H9 (cell line): ENCODE data around the gene ZNF215. TPM values are rescaled to one million over a fixed set of nuclear protein-coding genes. Genes with fewer than 3 reads are reported as not detected.

ENCODE experiments used
- DNase-seq: peaks from one replicate; pipeline ENCODE4 v3.0.0-alpha.2; 2017
- H2AFZ ChIP-seq: one replicate; pipeline ENCODE4 v1.6.1; 2013; ENCODE audit warnings: mild to moderate bottlenecking, low read length, control low read depth, moderate library complexity
- H2AK5ac ChIP-seq: 2 replicates; pipeline ENCODE4 v1.6.1; 2013; ENCODE audit warnings: low read length, control low read depth, mixed read lengths; ENCODE audit not compliant: insufficient read length
- H2BK120ac ChIP-seq: one replicate; pipeline ENCODE4 v1.6.1; 2013; ENCODE audit warnings: low read depth, mild to moderate bottlenecking, low read length, control low read depth, inconsistent platforms; ENCODE audit not compliant: poor library complexity, severe bottlenecking
- H2BK12ac ChIP-seq: 2 replicates; pipeline ENCODE4 v1.6.1; 2013; ENCODE audit warnings: low read length, control low read depth, mixed read lengths, low read depth; ENCODE audit not compliant: insufficient read length
- H2BK15ac ChIP-seq: 2 replicates; pipeline ENCODE4 v1.6.1; 2013; ENCODE audit warnings: low read depth, low read length, control low read depth
- H2BK20ac ChIP-seq: one replicate; pipeline ENCODE4 v1.6.1; 2013; ENCODE audit warnings: low read depth, mild to moderate bottlenecking, low read length, control low read depth, inconsistent platforms; ENCODE audit not compliant: poor library complexity, severe bottlenecking
- H2BK5ac ChIP-seq: 2 replicates; pipeline ENCODE4 v1.6.1; 2013; ENCODE audit warnings: low read length, control low read depth, mixed read lengths; ENCODE audit not compliant: insufficient read length
- H3K14ac ChIP-seq: 2 replicates; pipeline ENCODE4 v1.6.1; 2013; ENCODE audit warnings: low read length, control low read depth; ENCODE audit not compliant: insufficient read depth
- H3K18ac ChIP-seq: 2 replicates; pipeline ENCODE4 v1.6.1; 2013; ENCODE audit warnings: low read depth, mild to moderate bottlenecking, mixed read lengths, low read length, control low read depth; ENCODE audit not compliant: insufficient read length
- H3K23ac ChIP-seq: 2 replicates; pipeline ENCODE4 v1.6.1; 2013; ENCODE audit warnings: low read length, control low read depth, mixed read lengths, low read depth; ENCODE audit not compliant: insufficient read length
- H3K23me2 ChIP-seq: 2 replicates; pipeline ENCODE4 v1.6.1; 2013; ENCODE audit warnings: low read depth, mild to moderate bottlenecking, mixed read lengths, low read length, control low read depth; ENCODE audit not compliant: insufficient read length, poor library complexity, severe bottlenecking
- H3K27ac ChIP-seq: 2 replicates; pipeline ENCODE4 v1.5.1; 2013; ENCODE audit warnings: low read length, control low read depth, mixed read lengths, low read depth; ENCODE audit not compliant: insufficient read length
- H3K27me3 ChIP-seq: 2 replicates; pipeline ENCODE4 v1.6.1; 2013; ENCODE audit warnings: low read length, control low read depth, inconsistent platforms; ENCODE audit not compliant: insufficient read depth
- H3K4ac ChIP-seq: 2 replicates; pipeline ENCODE4 v1.6.1; 2013; ENCODE audit warnings: low read depth, mild to moderate bottlenecking, control low read depth, inconsistent platforms, low read length, moderate library complexity
- H3K4me1 ChIP-seq: 2 replicates; pipeline ENCODE4 v1.6.1; 2013; ENCODE audit warnings: low read length, control low read depth, inconsistent platforms; ENCODE audit not compliant: insufficient read depth
- H3K4me2 ChIP-seq: 2 replicates; pipeline ENCODE4 v1.6.1; 2013; ENCODE audit warnings: low read length, control low read depth, mixed read lengths; ENCODE audit not compliant: insufficient read length, insufficient read depth
- H3K56ac ChIP-seq: 2 replicates; pipeline ENCODE4 v1.6.1; 2013; ENCODE audit warnings: low read depth, mild to moderate bottlenecking, mixed read lengths, low read length, control low read depth; ENCODE audit not compliant: insufficient read length
- H3K79me1 ChIP-seq: 2 replicates; pipeline ENCODE4 v1.6.1; 2013; ENCODE audit warnings: low read depth, mild to moderate bottlenecking, moderate library complexity, low read length, control low read depth, inconsistent platforms; ENCODE audit not compliant: insufficient read depth, poor library complexity, severe bottlenecking
- H3K79me2 ChIP-seq: 2 replicates; pipeline ENCODE4 v1.6.1; 2013; ENCODE audit warnings: low read length, control low read depth, inconsistent platforms; ENCODE audit not compliant: insufficient read depth
- H3K9ac ChIP-seq: 2 replicates; pipeline ENCODE4 v1.6.1; 2013; ENCODE audit warnings: low read length, control low read depth, mixed read lengths; ENCODE audit not compliant: insufficient read length; ENCODE audit errors: extremely low read depth
- H3K9me3 ChIP-seq: one replicate; pipeline ENCODE4 v1.6.1; 2013; ENCODE audit warnings: low read depth, low read length, inconsistent platforms; ENCODE audit not compliant: control insufficient read depth
- H3T11ph ChIP-seq: one replicate; pipeline ENCODE4 v1.6.1; 2013; ENCODE audit warnings: mild to moderate bottlenecking, low read length, control low read depth, inconsistent platforms
- H4K20me1 ChIP-seq: one replicate; pipeline ENCODE4 v1.6.1; 2013; ENCODE audit not compliant: control insufficient read depth, insufficient read length, insufficient read depth
- H4K5ac ChIP-seq: 2 replicates; pipeline ENCODE4 v1.6.1; 2013; ENCODE audit warnings: low read depth, mild to moderate bottlenecking, mixed read lengths, low read length, control low read depth; ENCODE audit not compliant: insufficient read length
- H4K8ac ChIP-seq: replicated peaks from 2 replicates; pipeline ENCODE4 v1.6.1; 2013; ENCODE audit warnings: low read length, control low read depth, mixed read lengths, low read depth; ENCODE audit not compliant: insufficient read length
- H4K91ac ChIP-seq: 2 replicates; pipeline ENCODE4 v1.6.1; 2013; ENCODE audit warnings: low read depth, mild to moderate bottlenecking, moderate library complexity, mixed read lengths, low read length, control low read depth; ENCODE audit not compliant: insufficient read length
- H3K27ac Mint-ChIP-seq, 3 experiments: 2 replicates in 2 of 3; 3 replicates in 1 of 3; pipeline ENCODE4 v1.8.0; 2020 to 2021; ENCODE audit warnings: mixed read lengths in 3 of 3, mild to moderate bottlenecking in 1 of 3, moderate library complexity in 1 of 3
- H3K27me3 Mint-ChIP-seq: 2 replicates; pipeline ENCODE4 v1.8.0; 2021; ENCODE audit warnings: low read depth, mild to moderate bottlenecking, moderate library complexity, mixed read lengths
- H3K36me3 Mint-ChIP-seq, 3 experiments: 2 replicates in 2 of 3; 3 replicates in 1 of 3; pipeline ENCODE4 v1.8.0; 2020 to 2021; ENCODE audit warnings: low read depth in 3 of 3, mixed read lengths in 3 of 3; ENCODE audit not compliant: insufficient read depth in 1 of 3
- H3K4me1 Mint-ChIP-seq, 2 experiments: 2 replicates each; pipeline ENCODE4 v1.8.0; 2020; ENCODE audit warnings: mixed read lengths in 2 of 2
- H3K4me3 Mint-ChIP-seq, 2 experiments: 2 replicates in 1 of 2; 3 replicates in 1 of 2; pipeline ENCODE4 v1.8.0; 2020 to 2021; ENCODE audit warnings: mild to moderate bottlenecking in 2 of 2, mixed read lengths in 2 of 2, moderate library complexity in 1 of 2
- H3K9me3 Mint-ChIP-seq, 2 experiments: 2 replicates in 1 of 2; 3 replicates in 1 of 2; pipeline ENCODE4 v1.8.0; 2020; ENCODE audit warnings: mild to moderate bottlenecking in 2 of 2, mixed read lengths in 2 of 2, moderate library complexity in 1 of 2
- CTCF ChIP-seq: fragments of 200-600 bp; sonication (generic); conservative IDR thresholded peaks from 3 replicates; pipeline ENCODE4 v1.8.0; 2021; ENCODE audit warnings: antibody characterized with exemption, mild to moderate bottlenecking
- WGBS: extraction: QIAGEN DNeasy Blood & Tissue Kit; methylation state at CpG from one replicate; pipeline ENCODE4 v1.1.7; 2013; ENCODE audit warnings: missing lambda C conversion rate, low lambda C conversion rate, mixed read lengths; ENCODE audit not compliant: insufficient read length; ENCODE audit errors: extremely low coverage; 5-methylcytosine and 5-hydroxymethylcytosine counted together
- total RNA-seq: library from RNA; stranded (reverse); gene quantifications from 2 replicates; pipeline ENCODE4 v1.2.1, GENCODE V29; 2021

The ZNF215 gene
- total RNA-seq, 1 experiment from 2014 or later: 18.0 TPM

GRCh38 chr11:7004482-7004881 is 78.3 kb downstream of the ZNF215 start:
- H3K27me3 Mint-ChIP-seq: no peaks in the 10 kb centered on the region
- no peak overlapping the region for H3T11ph ChIP-seq
- no peak overlapping the region for H3K23ac ChIP-seq
- TF ChIP-seq CTCF: no peak
- H2BK20ac ChIP-seq: no peak overlapping the region
- no peak overlapping the region for H4K91ac ChIP-seq
- H3K9me3 ChIP-seq: no peaks in the 10 kb centered on the region
- H2BK5ac ChIP-seq: no peak overlapping the region
- no peaks in the 10 kb centered on the region for H4K20me1 ChIP-seq
- no CpG with 5 or more reads among the region's 3 CpGs for WGBS
- H2BK15ac ChIP-seq: no peak overlapping the region
- no peaks in the 10 kb centered on the region for H3K27me3 ChIP-seq
- no peak overlapping the region for H3K27ac ChIP-seq
- H2BK12ac ChIP-seq: no peak overlapping the region
- H3K14ac ChIP-seq: no peak overlapping the region
- no peak overlapping the region for H3K9ac ChIP-seq
- H2AK5ac ChIP-seq: no peak overlapping the region
- H3K4me1 ChIP-seq: no peaks in the 10 kb centered on the region
- H4K5ac ChIP-seq: no peak overlapping the region
- no peak overlapping the region for H3K56ac ChIP-seq
- H3K4ac ChIP-seq: no peak overlapping the region
- H3K18ac ChIP-seq: no peak overlapping the region
- DNase-seq: no peak
- H3K27ac Mint-ChIP-seq: no peak overlapping the region
- H3K23me2 ChIP-seq: no peaks in the 10 kb centered on the region
- no peaks in the 10 kb centered on the region for H3K4me1 Mint-ChIP-seq
- H3K36me3 Mint-ChIP-seq: no peaks in the 10 kb centered on the region
- no peaks in the 10 kb centered on the region for H3K79me1 ChIP-seq
- H3K9me3 Mint-ChIP-seq: no peaks in the 10 kb centered on the region
- H4K8ac ChIP-seq: no peak overlapping the region
- H3K79me2 ChIP-seq: no peaks in the 10 kb centered on the region
- H3K4me3 Mint-ChIP-seq: no peak overlapping the region
- no peak overlapping the region for H3K4me2 ChIP-seq
- no peak overlapping the region for H2AFZ ChIP-seq
- H2BK120ac ChIP-seq: no peak overlapping the region

Other genes with a start within 250 kb of the ZNF215 start
- 75.5 and 85.3 TPM in 2 replicates for gene MRPL17, start 243.1 kb upstream of the ZNF215 start, total RNA-seq
- 0.26 and 0.33 TPM in 2 replicates for gene OR2AG2, start 154.4 kb upstream of the ZNF215 start, total RNA-seq
- gene OR2AG1, start 143.4 kb upstream of the ZNF215 start, total RNA-seq: not detected in 2 replicates
- 0.33 and 0.35 TPM in 2 replicates for gene OR6A2, start 126.7 kb upstream of the ZNF215 start, total RNA-seq
- not detected in 2 replicates for gene OR10A5, start 80.7 kb upstream of the ZNF215 start, total RNA-seq
- gene OR10A2, start 63.4 kb upstream of the ZNF215 start, total RNA-seq: not detected in 2 replicates
- gene OR10A4, start 49.8 kb upstream of the ZNF215 start, total RNA-seq: not detected in 2 replicates
- gene OR2D2, start 33.9 kb upstream of the ZNF215 start, total RNA-seq: 0.26 and 0.79 TPM in 2 replicates
- not detected in 2 replicates for gene OR2D3, start 5.4 kb upstream of the ZNF215 start, total RNA-seq
- gene ZNF214, start 93.9 kb downstream of the ZNF215 start, total RNA-seq: 4.0 and 5.0 TPM in 2 replicates
- gene NLRP14, start 94.1 kb downstream of the ZNF215 start, total RNA-seq: 0.07 TPM in 1 of 2 replicates, not detected in the other
- not detected in 2 replicates for gene RBMXL2, start 162.6 kb downstream of the ZNF215 start, total RNA-seq